Fibroblast of villous mesenchyme (primary cell): ENCODE measurements around the gene MASP1. TPM values are rescaled to one million over a fixed set of nuclear protein-coding genes. Genes with fewer than 3 reads are reported as not detected.
A peak's percentile ranks its signal among the peaks of the same experiment; 100 is the strongest.

ENCODE experiments used
- DNase-seq: peaks from one replicate; pipeline ENCODE4 v3.0.0-alpha.2; 2010; ENCODE audit warnings: low read depth
- H3K4me3 ChIP-seq: 2 replicates; pipeline ENCODE4 v1.5.1; 2011; ENCODE audit warnings: low read depth, mild to moderate bottlenecking, low read length
- CTCF ChIP-seq: IDR thresholded peaks from 2 replicates; pipeline ENCODE4 v1.5.1; 2012; ENCODE audit warnings: low read depth, mild to moderate bottlenecking, low read length; ENCODE audit not compliant: insufficient read depth
- total RNA-seq: library from RNA; depleted of rRNA; stranded (reverse); fragments of >200 nt; gene quantifications from 2 replicates; pipeline ENCODE4 v1.2.3, GENCODE V29; 2012

Gene MASP1
- total RNA-seq, 1 donor: 209 TPM

DNA sequence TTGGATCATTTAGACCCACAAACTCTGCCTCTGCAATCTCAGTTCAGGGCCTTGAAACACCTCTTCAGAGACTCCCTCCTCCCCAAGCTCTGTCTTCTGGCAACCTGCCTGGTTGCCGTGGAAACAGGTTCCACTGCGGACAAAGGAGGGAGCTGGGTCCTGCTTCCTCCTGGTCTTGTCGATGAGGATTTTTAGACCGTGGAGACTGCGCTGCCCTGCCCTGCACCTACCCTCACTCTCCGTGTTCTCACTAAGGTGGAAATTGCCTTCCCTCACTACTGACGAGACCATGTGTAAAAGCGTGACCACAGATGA is 94.2 kb downstream of the MASP1 start, which contains the start of gene RTP1:
Gene RTP1 (plus strand): TSS at position 152 of the 315 bp plus-strand sequence. CDS start 30 bp downstream, at position 182.
- H3K4me3 ChIP-seq: no peak within 1 kb of the TSS
- DNase-seq: no peak
- no peak for TF ChIP-seq CTCF

- no peak overlapping the region for H3K4me3 ChIP-seq
- no peak for TF ChIP-seq CTCF
- no peak for DNase-seq
Observed at GRCh38 chr3:187196573-187197334, 94.8 kb downstream of the MASP1 start.

GRCh38 chr3:187193181-187193580 is 98.4 kb downstream of the MASP1 start:
- no peak for DNase-seq
- no peak for TF ChIP-seq CTCF
- H3K4me3 ChIP-seq: no peak overlapping the region

DNA sequence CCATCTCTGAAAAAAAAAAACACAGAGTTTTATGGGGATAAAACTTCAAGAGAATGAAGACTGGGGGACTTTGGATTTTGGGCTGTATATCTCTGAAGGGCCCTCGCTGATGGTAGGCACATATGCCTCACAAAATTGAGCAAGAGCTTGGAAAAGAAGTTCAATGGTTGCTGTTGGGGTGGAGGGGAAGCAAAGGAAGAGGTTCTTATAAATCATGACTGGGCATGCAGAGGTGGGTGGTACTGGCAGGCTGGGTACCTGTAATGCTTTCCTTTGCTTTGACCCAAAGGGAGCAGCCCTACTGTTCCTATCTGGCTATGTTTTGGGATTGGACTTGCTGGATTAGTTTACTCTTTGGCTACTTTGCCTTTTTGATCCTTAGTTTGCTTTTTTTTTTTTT is 100.3 kb downstream of the MASP1 start:
- H3K4me3 ChIP-seq: no peak overlapping the region
- no peak for TF ChIP-seq CTCF
- no peak for DNase-seq

DNA sequence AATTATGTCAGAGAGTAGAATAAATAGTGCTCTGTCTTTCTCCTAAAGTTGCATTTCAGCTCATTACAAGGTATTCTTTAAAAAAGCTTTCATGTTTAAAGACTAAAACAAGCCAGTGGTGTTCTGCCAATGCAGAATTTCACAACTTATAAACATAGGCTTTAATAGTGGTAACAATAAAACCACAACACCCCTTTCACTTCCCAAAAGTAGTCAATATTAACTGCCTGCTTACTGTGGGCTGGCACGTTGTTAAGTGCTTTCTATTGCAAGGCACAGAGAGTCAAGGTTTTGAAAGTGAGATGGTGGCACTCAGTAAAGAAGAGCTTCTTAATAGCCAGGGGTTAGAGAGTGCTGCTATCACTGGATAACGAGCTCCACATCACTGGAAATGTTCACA is 102.6 kb downstream of the MASP1 start:
- peak; percentile 70 for DNase-seq
- H3K4me3 ChIP-seq: no peak overlapping the region
- no peak for TF ChIP-seq CTCF

GRCh38 chr3:187186801-187187421 is 104.6 kb downstream of the MASP1 start:
- H3K4me3 ChIP-seq: no peak overlapping the region
- no peak for TF ChIP-seq CTCF
- DNase-seq: peak; percentile 89
